C4-2B (cell line): Measurements from ENCODE around the gene WDR48.

Experiments
- H3K27ac ChIP-seq: fragments of 450-650 bp; 2 replicates; pipeline ENCODE4 v1.5.1; 2017
- CTCF ChIP-seq: fragments of 450-650 bp; conservative IDR thresholded peaks from 2 replicates; pipeline ENCODE4 v1.5.1; 2017; ENCODE audit warnings: mild to moderate bottlenecking
- ZFX ChIP-seq: fragments of 450-650 bp; IDR thresholded peaks from 2 replicates; pipeline ENCODE4 v1.6.1; 2017

Gene WDR48

DNA sequence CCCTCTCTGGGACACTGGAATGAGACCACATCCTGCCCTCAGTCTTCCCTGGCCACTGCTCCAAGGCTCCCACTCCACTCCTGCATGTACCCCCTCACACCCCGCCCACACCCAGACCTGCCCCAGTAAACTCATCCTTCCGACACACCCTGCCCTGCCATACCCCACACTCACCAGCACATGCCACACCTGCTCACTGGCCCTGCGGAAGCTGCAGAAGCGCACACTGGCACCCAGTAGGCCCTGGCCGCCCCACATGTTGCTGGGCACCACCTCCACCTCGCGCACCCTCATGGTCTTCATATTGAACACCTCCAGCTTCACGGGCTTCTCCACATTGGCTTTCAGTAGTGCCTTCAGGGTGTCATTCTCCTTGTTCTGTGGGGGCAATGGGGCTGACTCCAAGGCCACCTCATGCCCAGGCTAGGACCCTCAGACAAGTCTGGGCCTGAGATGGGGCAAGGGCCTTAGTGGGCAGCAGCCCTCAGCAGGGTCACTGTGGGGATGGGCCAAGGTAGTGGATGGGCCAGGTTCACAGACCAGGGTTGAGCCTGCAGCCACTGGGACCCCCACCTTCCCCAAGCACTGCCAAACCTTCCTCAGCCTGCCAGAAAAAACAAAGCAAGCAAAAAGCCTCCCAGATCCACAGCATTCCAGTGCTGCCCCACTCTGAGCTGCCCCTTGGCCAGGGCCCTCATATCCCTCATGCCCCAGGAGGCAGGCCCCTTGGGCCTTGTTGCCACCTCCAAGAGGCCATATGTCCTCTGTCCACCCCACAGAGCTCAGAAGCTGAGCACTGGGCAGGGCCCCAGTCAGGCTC is 50.9 kb downstream of the WDR48 start:
- TF ChIP-seq ZFX (no peak), CTCF (no peak)
- H3K27ac ChIP-seq, result 0 out of 2 replicates have a peak overlapping the region, but pooled peaks have one; percentile 6

GRCh38 chr3:39103324-39103693 is 51.5 kb downstream of the WDR48 start:
- H3K27ac ChIP-seq, result 0 out of 2 replicates have a peak overlapping the region, but pooled peaks have one; percentile 6
- TF ChIP-seq ZFX, result no peak
- TF ChIP-seq CTCF, result no peak

- TF ChIP-seq CTCF (no peak), ZFX (no peak)
- H3K27ac ChIP-seq, result no peak overlapping the region
Observed at GRCh38 chr3:39103791-39104552, 52.2 kb downstream of the WDR48 start.

GRCh38 chr3:39104961-39105686 is 53.3 kb downstream of the WDR48 start:
- no peak for TF ChIP-seq ZFX
- TF ChIP-seq CTCF, result no peak
- no peak overlapping the region for H3K27ac ChIP-seq

- no peak overlapping the region for H3K27ac ChIP-seq
- TF ChIP-seq ZFX (no peak), CTCF (no peak)
Observed at GRCh38 chr3:39105687-39106063, 53.9 kb downstream of the WDR48 start.

DNA sequence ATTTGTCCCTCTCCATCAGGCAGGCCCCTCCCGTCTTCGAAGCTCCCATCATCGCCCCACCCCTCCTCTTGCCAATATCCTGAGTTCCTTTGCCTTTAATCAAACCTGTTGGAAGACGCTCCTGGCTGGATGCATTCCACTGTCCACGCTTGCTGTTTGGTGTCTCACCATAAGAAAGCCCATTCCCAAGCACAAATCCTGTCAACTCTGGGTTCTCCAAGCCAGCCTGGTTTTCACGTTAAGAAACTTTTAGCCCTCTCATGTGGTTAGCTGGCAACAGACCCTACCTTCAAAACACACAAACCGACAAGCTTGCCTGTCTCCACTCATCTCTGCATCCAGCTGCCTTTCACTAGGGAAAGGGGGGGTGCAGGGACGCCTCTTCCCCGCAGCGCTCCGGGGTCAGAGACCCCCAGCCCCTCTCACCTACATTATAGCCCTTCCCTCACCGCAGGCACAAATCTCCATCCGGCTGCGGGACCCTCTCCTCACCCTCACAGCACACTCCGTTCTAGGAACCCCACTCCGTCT is 54.5 kb downstream of the WDR48 start:
- no peak for TF ChIP-seq ZFX
- no peak for TF ChIP-seq CTCF
- H3K27ac ChIP-seq, result peak overlapping the region; percentile 92
